ENCODE results near the gene LEF1.
"Not testable (repeated sequence)": the region's sequence is repeated elsewhere in the genome, so short reads cannot be mapped to it uniquely, and the experiment has no call there.

The LEF1 gene

GRCh38 chr4:108054025-108054638 lies 114.6 kb downstream of the LEF1 start:
- no peak for FAIRE-seq

GRCh38 chr4:108053251-108053711 lies 115.5 kb downstream of the LEF1 start:
- FAIRE-seq, result no peak

- no peak for FAIRE-seq
These were observed 116.1 kb downstream of the LEF1 start for GRCh38 chr4:108052558-108053120.

GRCh38 chr4:108051343-108051742 lies 117.4 kb downstream of the LEF1 start:
- no peak for FAIRE-seq

GRCh38 chr4:108050166-108051111 lies 118.3 kb downstream of the LEF1 start:
- not testable (repeated sequence) for FAIRE-seq

GRCh38 chr4:108049406-108049805 lies 119.3 kb downstream of the LEF1 start:
- FAIRE-seq, result no peak

GRCh38 chr4:108048997-108049396 lies 119.7 kb downstream of the LEF1 start:
- no peak for FAIRE-seq

- no peak for FAIRE-seq
These were observed 120.6 kb downstream of the LEF1 start for GRCh38 chr4:108048157-108048556.

- no peak for FAIRE-seq
These were observed 121.5 kb downstream of the LEF1 start for GRCh38 chr4:108047199-108047598.

- no peak for FAIRE-seq
These were observed 123.1 kb downstream of the LEF1 start for GRCh38 chr4:108045687-108046024.

- FAIRE-seq, result no peak
These were observed 123.6 kb downstream of the LEF1 start for GRCh38 chr4:108044951-108045686.

GRCh38 chr4:108043526-108043925 lies 125.2 kb downstream of the LEF1 start:
- FAIRE-seq, result no peak

GRCh38 chr4:108042927-108043326 lies 125.8 kb downstream of the LEF1 start:
- no peak for FAIRE-seq

GRCh38 chr4:108037884-108038283 lies 130.8 kb downstream of the LEF1 start:
- FAIRE-seq, result no peak

GRCh38 chr4:108036213-108036612 lies 132.5 kb downstream of the LEF1 start:
- FAIRE-seq, result no peak

- FAIRE-seq, result no peak
These were observed 133.0 kb downstream of the LEF1 start for GRCh38 chr4:108035691-108036090.

- no peak for FAIRE-seq
These were observed 134.2 kb downstream of the LEF1 start for GRCh38 chr4:108034565-108034964.

- FAIRE-seq, result no peak
These were observed 135.4 kb downstream of the LEF1 start for GRCh38 chr4:108033348-108033747.

GRCh38 chr4:108031427-108032083 lies 137.2 kb downstream of the LEF1 start:
- no peak for FAIRE-seq

GRCh38 chr4:108030332-108030731 lies 138.4 kb downstream of the LEF1 start:
- no peak for FAIRE-seq

GRCh38 chr4:108029731-108030130 lies 139.0 kb downstream of the LEF1 start:
- FAIRE-seq, result no peak

- FAIRE-seq, result no peak
These were observed 139.6 kb downstream of the LEF1 start for GRCh38 chr4:108029016-108029720.

Measured in A204.1 (cell line).